Measurements from ENCODE around the gene IMMT. TPM values are rescaled to one million over a fixed set of nuclear protein-coding genes. Genes with fewer than 3 reads are reported as not detected.

The IMMT gene
- total RNA-seq, 3 donors from 2014 or later = 106 to 121 (median 107) TPM

DNA sequence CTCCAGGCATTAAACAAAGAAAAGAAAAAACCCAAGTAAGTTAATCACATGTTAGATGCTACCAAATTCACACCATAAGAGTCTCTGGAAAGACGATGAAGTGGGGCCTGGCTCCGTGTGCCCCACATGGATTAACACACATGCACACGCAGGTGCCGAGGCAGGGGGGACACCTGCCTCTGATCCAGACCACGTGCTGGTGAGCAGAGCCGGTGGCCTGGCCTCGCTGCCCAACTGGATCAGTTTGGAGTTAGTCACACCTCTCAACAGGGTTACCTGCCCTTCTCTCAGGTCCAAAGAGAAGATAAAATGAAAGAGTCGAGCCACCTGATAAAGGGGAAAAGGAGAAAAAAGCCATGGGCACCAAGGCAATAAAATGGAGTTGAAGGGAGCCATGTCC, 44.5 kb upstream of the IMMT start:
- Histone ChIP-seq H3K4me3 (no peak overlapping the region), H3K4me1 (ENCODE audit: low read depth) (no peaks in the 10 kb centered on the region), H3K9me3 (no peaks in the 10 kb centered on the region), H3K36me3 (ENCODE audit: low read depth) (no peaks in the 10 kb centered on the region)
- intact Hi-C loops (cut with DNase I, micrococcal nuclease) = no loop called here
- DNase-seq = no peak
- no peak for ATAC-seq
- TF ChIP-seq, protein P1, sequence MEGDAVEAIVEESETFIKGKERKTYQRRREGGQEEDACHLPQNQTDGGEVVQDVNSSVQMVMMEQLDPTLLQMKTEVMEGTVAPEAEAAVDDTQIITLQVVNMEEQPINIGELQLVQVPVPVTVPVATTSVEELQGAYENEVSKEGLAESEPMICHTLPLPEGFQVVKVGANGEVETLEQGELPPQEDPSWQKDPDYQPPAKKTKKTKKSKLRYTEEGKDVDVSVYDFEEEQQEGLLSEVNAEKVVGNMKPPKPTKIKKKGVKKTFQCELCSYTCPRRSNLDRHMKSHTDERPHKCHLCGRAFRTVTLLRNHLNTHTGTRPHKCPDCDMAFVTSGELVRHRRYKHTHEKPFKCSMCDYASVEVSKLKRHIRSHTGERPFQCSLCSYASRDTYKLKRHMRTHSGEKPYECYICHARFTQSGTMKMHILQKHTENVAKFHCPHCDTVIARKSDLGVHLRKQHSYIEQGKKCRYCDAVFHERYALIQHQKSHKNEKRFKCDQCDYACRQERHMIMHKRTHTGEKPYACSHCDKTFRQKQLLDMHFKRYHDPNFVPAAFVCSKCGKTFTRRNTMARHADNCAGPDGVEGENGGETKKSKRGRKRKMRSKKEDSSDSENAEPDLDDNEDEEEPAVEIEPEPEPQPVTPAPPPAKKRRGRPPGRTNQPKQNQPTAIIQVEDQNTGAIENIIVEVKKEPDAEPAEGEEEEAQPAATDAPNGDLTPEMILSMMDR (IDR thresholded peaks at IDR 0.05) = no peak

DNA sequence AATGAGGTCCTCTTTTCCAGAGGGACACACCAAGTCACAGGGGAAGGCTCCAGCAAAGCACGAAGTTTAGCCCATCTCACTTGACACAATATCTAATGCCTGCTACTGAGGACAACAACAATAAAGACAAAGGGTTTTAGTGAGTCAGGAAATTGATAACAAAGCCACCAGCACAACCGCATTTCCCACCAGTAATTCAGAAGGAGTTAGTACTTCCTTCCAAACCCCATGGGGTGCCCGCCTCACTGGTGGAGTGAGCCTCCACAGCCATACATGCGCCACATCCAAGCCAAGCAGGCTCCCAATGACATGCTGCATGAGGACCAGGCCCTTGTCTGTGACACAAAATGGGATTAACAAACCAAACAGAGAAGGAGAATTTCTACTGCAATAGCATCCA, 44.1 kb upstream of the IMMT start:
- ATAC-seq (no peak), DNase-seq (no peak)
- H3K4me1 ChIP-seq (ENCODE audit: low read depth) = no peaks in the 10 kb centered on the region
- intact Hi-C loops (cut with DNase I, micrococcal nuclease) = no loop called here
- TF ChIP-seq, protein P1 (IDR thresholded peaks at IDR 0.05) = no peak
- no peaks in the 10 kb centered on the region for H3K9me3 ChIP-seq
- H3K36me3 ChIP-seq (ENCODE audit: low read depth) = no peaks in the 10 kb centered on the region
- H3K4me3 ChIP-seq = no peak overlapping the region

DNA sequence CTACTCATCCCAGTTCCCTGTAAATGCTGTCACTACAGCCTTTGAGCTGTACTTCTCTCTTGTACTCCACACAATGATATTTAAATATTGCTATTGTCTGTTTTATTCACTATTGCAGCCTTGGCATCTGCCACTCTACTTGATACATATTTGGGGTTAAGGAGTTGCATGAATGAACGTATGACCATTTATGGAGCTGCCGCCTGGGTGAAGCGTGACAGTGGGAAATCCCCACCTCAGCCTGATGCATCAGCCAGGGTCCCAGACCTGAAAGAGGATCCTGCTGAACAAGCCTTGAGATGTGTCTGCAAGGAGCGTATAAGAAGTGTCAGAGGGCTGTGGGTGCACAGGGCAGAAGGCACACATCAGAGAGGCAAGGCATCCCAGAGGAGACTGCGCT, 43.1 kb upstream of the IMMT start:
- Histone ChIP-seq H3K36me3 (ENCODE audit: low read depth) (no peaks in the 10 kb centered on the region), H3K9me3 (no peaks in the 10 kb centered on the region), H3K4me3 (no peak overlapping the region), H3K4me1 (ENCODE audit: low read depth) (no peaks in the 10 kb centered on the region)
- intact Hi-C loops (cut with DNase I, micrococcal nuclease) = no loop called here
- peak; percentile 54 for ATAC-seq
- TF ChIP-seq, protein P1 (IDR thresholded peaks at IDR 0.05) = no peak
- no peak for DNase-seq

DNA sequence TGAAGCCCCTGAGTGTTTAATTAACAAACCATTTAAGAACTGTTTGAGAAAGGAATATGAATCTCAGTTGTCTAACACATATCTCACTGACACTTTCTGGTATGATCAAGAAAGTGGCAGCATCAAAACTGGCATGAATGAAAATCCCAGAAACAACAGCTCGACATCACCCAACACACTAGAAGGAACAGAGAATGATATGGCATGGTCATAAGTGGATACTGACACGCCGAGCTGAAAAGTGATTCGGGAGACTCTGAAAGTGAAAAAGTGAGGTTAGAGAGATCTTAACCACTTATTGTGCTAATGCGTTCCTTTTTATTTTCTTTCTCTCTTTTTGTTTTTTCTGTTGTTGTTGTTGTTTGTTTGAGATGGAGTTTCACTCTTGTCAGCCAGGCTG, 41.9 kb upstream of the IMMT start:
- Histone ChIP-seq H3K36me3 (ENCODE audit: low read depth) (no peaks in the 10 kb centered on the region), H3K9me3 (no peaks in the 10 kb centered on the region), H3K4me1 (ENCODE audit: low read depth) (no peaks in the 10 kb centered on the region), H3K4me3 (no peak overlapping the region)
- TF ChIP-seq, protein P1 (IDR thresholded peaks at IDR 0.05) = no peak
- DNase-seq (no peak), ATAC-seq (no peak)
- intact Hi-C loops (cut with DNase I, micrococcal nuclease) = no loop called here

DNA sequence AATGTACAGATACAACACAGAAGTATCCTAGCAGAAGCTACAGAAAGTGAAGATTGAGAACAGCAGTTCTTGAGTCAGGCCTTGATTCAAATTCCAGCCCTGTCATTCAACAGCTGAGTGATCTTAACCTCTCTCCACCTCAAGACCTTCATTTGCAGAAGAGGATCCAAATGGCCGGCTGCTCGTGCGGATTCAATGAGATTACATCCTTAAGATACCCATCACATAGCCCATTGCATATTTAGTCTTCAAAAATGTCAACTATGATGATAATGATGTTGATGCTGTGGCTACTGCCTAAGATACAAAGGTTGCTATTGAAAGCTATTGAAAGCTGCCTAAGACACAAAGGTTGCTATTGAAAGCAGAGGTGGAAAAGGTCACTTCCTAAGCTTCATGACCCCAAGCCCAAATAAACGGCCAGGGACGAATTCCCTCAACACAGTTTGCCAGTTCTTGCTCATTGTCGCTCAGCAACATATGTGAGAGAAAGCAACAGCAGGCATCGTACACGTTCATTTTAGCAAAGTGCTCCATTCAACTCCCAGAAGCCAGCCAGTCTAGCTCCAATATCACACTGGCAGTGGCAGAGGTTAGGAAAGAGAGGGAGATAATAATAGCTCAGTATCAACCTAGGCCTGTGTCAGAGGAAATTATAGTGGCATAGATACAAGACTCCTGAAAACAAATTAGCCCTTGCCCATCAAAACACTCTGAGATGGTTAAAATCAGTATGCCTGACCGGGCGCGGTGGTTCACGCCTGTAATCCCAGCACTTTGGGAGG, 40.1 kb upstream of the IMMT start:
- intact Hi-C loops (cut with DNase I, micrococcal nuclease) = no loop called here
- no peaks in the 10 kb centered on the region for H3K9me3 ChIP-seq

More for the DNA sequence above, 40.1 kb upstream of the IMMT start:
- no peak for DNase-seq
- TF ChIP-seq, protein P1 (IDR thresholded peaks at IDR 0.05) = no peak
- H3K4me1 ChIP-seq (ENCODE audit: low read depth) = no peaks in the 10 kb centered on the region
- ATAC-seq = no peak
- H3K36me3 ChIP-seq (ENCODE audit: low read depth) = no peaks in the 10 kb centered on the region
- H3K4me3 ChIP-seq = no peak overlapping the region

Data from mucosa of descending colon (tissue), 3 donors.